ENCODE data around the gene GPR176.
A peak's percentile ranks its signal among the peaks of the same experiment; 100 is the strongest.

Gene GPR176

GRCh38 chr15:39804026-39804425, 116.0 kb downstream of the GPR176 start:
- DNase-seq (ENCODE audit: low spot score), result no peak

- no peak for DNase-seq (ENCODE audit: low spot score)
Measured at GRCh38 chr15:39803016-39803415, 117.0 kb downstream of the GPR176 start.

GRCh38 chr15:39801641-39802309, 118.3 kb downstream of the GPR176 start:
- no peak for DNase-seq (ENCODE audit: low spot score)

- DNase-seq (ENCODE audit: low spot score), result no peak
Measured at GRCh38 chr15:39799552-39800011, 120.5 kb downstream of the GPR176 start.

- no peak for DNase-seq (ENCODE audit: low spot score)
Measured at GRCh38 chr15:39798382-39798781, 121.7 kb downstream of the GPR176 start.

- no peak for DNase-seq (ENCODE audit: low spot score)
Measured at GRCh38 chr15:39797407-39797806, 122.7 kb downstream of the GPR176 start.

GRCh38 chr15:39796601-39797000, 123.5 kb downstream of the GPR176 start:
- DNase-seq (ENCODE audit: low spot score), result no peak

- DNase-seq (ENCODE audit: low spot score), result no peak
Measured at GRCh38 chr15:39795486-39795885, 124.6 kb downstream of the GPR176 start.

GRCh38 chr15:39794954-39795353, 125.1 kb downstream of the GPR176 start:
- DNase-seq (ENCODE audit: low spot score), result no peak

- DNase-seq (ENCODE audit: low spot score), result no peak
Measured at GRCh38 chr15:39793923-39794322, 126.1 kb downstream of the GPR176 start.

- no peak for DNase-seq (ENCODE audit: low spot score)
Measured at GRCh38 chr15:39792844-39793335, 127.2 kb downstream of the GPR176 start.

GRCh38 chr15:39792025-39792843, 127.8 kb downstream of the GPR176 start:
- DNase-seq (ENCODE audit: low spot score), result no peak

GRCh38 chr15:39789736-39790135, 130.3 kb downstream of the GPR176 start:
- DNase-seq (ENCODE audit: low spot score), result no peak

- DNase-seq (ENCODE audit: low spot score), result no peak
Measured at GRCh38 chr15:39788800-39789565, 131.1 kb downstream of the GPR176 start.

- DNase-seq (ENCODE audit: low spot score), result no peak
Measured at GRCh38 chr15:39788108-39788507, 132.0 kb downstream of the GPR176 start.

GRCh38 chr15:39787479-39787878, 132.6 kb downstream of the GPR176 start:
- no peak for DNase-seq (ENCODE audit: low spot score)

GRCh38 chr15:39786447-39787056, 133.5 kb downstream of the GPR176 start:
- DNase-seq (ENCODE audit: low spot score), result peak; percentile 25

GRCh38 chr15:39785841-39786240, 134.2 kb downstream of the GPR176 start:
- no peak for DNase-seq (ENCODE audit: low spot score)

GRCh38 chr15:39785139-39785538, 134.9 kb downstream of the GPR176 start:
- DNase-seq (ENCODE audit: low spot score), result no peak

- DNase-seq (ENCODE audit: low spot score), result no peak
Measured at GRCh38 chr15:39784638-39785037, 135.4 kb downstream of the GPR176 start.

GRCh38 chr15:39784125-39784524, 135.9 kb downstream of the GPR176 start:
- no peak for DNase-seq (ENCODE audit: low spot score)

- DNase-seq (ENCODE audit: low spot score), result peak; percentile 8
Measured at GRCh38 chr15:39783244-39783820, 136.7 kb downstream of the GPR176 start.
